ENCODE results near the gene FASTK.

Gene FASTK

DNA sequence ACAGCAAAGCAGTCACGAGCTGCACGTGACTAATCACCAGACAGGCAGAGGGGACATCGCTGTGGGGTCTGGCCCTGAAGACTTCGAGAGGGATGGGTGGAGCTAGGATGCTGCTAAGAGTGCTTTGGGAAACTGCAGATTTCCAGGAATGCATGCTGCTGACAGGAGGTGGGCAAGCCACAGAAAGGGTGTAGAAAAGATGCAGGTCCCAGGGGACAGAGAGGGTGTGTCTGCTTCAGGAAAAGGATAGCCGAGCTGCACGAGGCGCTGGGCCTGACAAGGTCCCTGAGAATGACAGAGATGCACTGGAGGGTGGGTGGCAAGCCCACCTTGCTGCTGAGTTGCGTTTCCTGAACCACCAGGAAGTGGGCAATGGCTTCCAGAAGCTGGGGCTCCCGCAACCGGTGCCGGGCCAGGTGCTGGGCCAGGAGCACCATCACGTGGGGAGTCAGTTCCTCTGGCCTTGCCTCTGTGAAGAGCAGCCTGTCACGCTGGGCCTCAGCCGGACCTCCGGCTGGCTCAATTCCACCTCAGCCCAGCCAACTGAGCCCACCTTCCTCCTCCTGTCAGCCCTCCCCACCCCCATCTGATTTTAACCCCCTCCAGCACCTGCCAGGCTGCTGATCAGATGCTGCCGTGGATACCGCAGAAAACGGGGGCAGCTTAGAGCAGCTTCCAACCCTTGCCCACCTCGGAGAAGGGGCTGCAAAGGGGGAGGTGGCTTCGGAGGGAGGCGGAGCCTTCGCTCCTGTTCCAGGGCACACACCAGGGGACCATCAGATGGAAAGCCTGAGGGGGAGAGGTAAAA lies 2.2 kb downstream of the FASTK start:
- CTCF ChIA-PET = interaction anchor here (1.2 to 1.6 kb wide), 3 partner anchors 13 to 33 kb away, joined by 3 to 4 read pairs (median 4); no protein-coding TSS in a partner anchor
- Mint-ChIP-seq H3K27ac (no peak overlapping the region), H3K27me3 (peaks cover 1% of the 10 kb centered on the region), H3K9me3 (no peaks in the 10 kb centered on the region), H3K36me3 (peaks cover 30% of the 10 kb centered on the region), H3K4me3 (peak overlapping the region; percentile 91), H3K4me1 (peaks cover 35% of the 10 kb centered on the region)
- DNase-seq = no peak

DNA sequence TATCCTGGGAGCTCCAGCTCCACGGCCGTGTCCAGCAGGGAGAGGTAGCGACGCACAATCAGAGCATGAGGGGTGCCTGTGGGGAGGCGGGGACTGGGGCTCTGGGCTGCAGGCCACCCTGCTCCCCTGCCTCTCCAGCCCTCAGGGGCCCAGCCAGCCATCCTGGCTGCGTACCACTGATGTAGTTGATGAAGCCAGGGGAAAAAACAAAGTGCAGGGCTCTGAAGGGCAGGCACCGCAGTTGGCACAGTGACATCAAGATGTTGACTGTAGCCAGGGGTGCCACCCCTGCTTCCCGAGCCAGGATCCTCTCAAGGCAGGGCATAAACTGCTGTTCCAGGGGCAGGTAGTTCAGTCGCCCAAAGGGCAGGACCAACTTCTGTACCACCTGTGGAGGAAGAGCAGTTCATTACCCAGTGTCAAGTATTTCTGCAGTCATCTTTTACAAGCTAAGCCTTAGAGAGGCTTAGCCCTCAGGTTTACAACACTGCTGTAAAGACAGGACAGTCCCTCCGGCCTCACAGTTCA lies 2.8 kb downstream of the FASTK start:
- CTCF ChIA-PET = interaction anchor here (1.2 to 1.6 kb wide), 3 partner anchors 14 to 34 kb away, joined by 3 to 4 read pairs (median 4); no protein-coding TSS in a partner anchor
- Mint-ChIP-seq H3K9me3 (no peaks in the 10 kb centered on the region), H3K27ac (no peak overlapping the region), H3K4me1 (peaks cover 33% of the 10 kb centered on the region), H3K27me3 (no peaks in the 10 kb centered on the region), H3K36me3 (peaks cover 29% of the 10 kb centered on the region), H3K4me3 (peak overlapping the region; percentile 54)
- no peak for DNase-seq

DNA sequence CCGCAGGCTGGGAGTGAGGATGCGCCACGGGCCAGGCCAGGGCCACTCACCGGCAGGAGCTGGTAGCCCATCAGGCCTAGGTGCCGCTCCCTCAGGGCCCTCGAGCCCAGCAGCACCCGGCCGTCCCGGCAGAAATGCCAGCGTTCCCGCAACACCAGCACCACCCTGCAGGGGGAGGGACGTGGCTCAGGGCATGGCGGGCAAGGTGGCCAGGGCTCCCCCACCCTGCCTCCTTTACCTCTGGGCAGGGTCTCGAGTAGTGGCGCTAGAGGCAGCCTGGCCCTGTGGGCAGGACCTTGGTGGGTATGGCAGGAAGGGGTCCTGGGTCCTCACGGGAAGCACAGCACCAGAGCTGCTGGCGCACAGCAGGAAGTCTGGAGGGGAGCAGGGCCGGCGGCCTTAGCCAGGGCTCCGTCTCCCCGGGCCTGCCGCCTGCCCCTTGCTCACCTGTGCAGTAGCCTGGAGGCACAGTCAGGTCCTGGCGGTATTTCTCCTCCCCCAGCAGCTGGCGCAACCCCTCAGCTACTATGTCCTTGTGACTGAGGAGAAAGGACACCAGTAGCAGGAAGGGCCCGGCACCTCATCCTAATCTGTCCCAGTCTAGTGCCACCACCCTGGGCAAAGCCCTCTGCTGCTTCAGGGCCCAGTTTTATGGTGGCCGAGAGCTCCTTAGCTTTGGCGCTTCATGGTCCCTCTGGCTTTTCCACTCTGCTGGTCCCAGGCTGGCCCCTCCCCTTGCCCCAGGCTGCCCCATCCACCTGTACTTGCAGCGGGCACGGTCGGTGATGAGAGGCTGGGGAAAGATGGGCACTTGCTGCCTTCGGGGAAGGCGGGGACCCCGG lies 3.5 kb downstream of the FASTK start:
- Mint-ChIP-seq H3K27me3 (no peaks in the 10 kb centered on the region), H3K9me3 (no peaks in the 10 kb centered on the region), H3K27ac (no peak overlapping the region), H3K4me3 (no peak overlapping the region), H3K4me1 (peaks cover 27% of the 10 kb centered on the region), H3K36me3 (peaks cover 29% of the 10 kb centered on the region)
- no peak for DNase-seq
- CTCF ChIA-PET = interaction anchor here (1.1 to 1.6 kb wide), 6 partner anchors 14 to 115 kb away, joined by 3 to 4 read pairs (median 4); no protein-coding TSS in a partner anchor

DNA sequence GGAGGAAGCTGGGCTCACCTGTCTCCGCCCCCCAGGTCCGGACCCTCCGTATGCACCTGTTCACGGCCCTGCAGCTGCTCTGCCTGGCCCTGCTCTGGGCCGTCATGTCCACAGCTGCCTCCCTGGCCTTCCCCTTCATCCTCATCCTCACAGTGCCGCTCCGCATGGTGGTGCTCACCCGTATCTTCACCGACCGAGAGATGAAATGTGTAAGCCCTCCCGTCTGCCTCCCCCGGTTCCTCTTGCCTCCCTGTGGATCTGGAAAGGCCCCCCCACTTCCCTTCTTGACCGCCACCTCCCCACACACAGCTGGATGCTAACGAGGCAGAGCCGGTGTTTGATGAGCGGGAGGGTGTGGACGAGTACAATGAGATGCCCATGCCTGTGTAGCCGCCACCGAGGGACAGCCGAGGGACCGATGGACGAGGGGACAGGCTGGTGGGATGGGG lies 4.6 kb downstream of the FASTK start:
- Mint-ChIP-seq H3K27me3 (no peaks in the 10 kb centered on the region), H3K4me3 (no peak overlapping the region), H3K4me1 (peaks cover 20% of the 10 kb centered on the region), H3K27ac (no peak overlapping the region), H3K9me3 (no peaks in the 10 kb centered on the region), H3K36me3 (peaks cover 31% of the 10 kb centered on the region)
- CTCF ChIA-PET = interaction anchor here (1.1 to 1.2 kb wide), 3 partner anchors 13 to 114 kb away, joined by 3 to 4 read pairs (median 3); no protein-coding TSS in a partner anchor
- DNase-seq = no peak

DNA sequence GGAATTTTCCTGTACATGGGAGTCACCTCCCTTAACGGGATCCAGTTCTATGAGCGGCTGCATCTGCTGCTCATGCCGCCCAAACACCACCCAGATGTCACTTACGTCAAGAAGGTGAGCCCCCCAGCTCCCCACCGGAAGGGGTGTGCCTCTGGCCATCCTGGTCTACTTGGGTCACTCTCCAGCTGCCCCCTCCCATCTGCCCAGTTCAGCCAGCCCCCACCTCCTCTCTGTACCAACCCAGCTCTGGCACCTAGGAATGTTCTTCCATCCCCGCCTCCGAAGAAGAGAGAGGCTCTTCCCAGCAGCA lies 5.0 kb downstream of the FASTK start:
- Mint-ChIP-seq H3K36me3 (peaks cover 32% of the 10 kb centered on the region), H3K27me3 (no peaks in the 10 kb centered on the region), H3K9me3 (no peaks in the 10 kb centered on the region), H3K4me3 (no peak overlapping the region), H3K4me1 (peaks cover 20% of the 10 kb centered on the region), H3K27ac (no peak overlapping the region)
- CTCF ChIA-PET = no interaction called here
- DNase-seq = no peak

DNA sequence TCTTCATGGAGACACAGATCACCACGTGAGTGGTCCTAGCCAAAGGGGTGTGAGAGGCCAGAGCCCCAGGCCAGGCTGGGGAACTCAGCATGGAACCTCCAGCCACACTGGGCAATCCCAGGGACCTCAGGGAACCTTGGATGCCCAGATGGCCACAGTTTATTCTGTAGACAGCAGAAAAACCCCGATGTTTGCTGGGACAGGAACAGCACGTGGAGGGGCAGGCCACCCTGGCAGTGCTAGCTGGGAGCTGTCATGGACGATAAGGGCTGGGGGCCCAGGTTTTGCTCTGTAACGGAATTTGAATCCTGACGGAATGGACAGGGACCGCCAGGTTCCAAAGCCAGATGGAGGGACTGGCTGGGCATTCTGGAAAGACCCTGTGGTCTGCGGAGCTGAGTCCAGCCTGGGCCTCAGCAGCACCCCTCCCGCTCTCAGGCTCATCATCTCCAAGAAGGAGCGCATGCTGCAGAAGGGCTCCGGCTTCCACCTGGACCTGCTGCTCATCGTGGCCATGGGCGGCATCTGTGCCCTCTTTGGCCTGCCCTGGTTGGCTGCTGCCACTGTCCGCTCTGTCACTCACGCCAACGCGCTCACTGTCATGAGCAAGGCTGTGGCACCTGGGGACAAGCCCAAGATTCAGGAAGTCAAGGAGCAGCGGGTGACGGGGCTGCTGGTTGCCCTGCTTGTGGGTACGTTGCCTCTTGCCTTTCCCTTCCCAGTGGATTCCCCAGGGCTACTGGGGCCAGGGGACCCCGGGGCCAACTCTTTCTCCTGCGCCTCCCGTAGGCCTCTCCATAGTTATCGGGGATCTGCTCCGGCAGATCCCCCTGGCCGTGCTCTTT lies 5.6 kb downstream of the FASTK start:
- no peaks in the 10 kb centered on the region for H3K9me3 Mint-ChIP-seq
- no peaks in the 10 kb centered on the region for H3K27me3 Mint-ChIP-seq
- no peak overlapping the region for H3K27ac Mint-ChIP-seq
- CTCF ChIA-PET = no interaction called here
- H3K4me3 Mint-ChIP-seq = no peak overlapping the region
- H3K4me1 Mint-ChIP-seq = peaks cover 20% of the 10 kb centered on the region
- DNase-seq = no peak
- peaks cover 31% of the 10 kb centered on the region for H3K36me3 Mint-ChIP-seq

DNA sequence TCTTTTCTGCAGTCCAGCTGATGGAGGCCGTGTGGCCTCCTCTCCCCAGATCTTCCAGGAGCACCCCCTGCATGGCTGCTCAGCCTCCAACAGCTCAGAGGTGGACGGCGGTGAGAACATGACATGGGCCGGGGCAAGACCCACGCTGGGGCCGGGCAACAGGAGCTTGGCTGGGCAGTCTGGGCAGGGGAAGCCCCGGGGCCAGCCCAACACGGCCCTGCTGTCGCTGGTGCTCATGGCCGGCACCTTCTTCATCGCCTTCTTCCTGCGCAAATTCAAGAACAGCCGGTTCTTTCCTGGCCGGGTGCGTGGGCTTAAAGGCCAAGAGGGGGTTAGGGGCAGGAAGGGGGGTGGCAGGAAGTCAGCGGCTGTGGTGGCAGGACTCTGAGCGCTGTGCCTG lies 6.6 kb downstream of the FASTK start:
- Mint-ChIP-seq H3K27ac (no peak overlapping the region), H3K9me3 (no peaks in the 10 kb centered on the region), H3K4me1 (peaks cover 9% of the 10 kb centered on the region), H3K27me3 (no peaks in the 10 kb centered on the region), H3K36me3 (peaks cover 33% of the 10 kb centered on the region), H3K4me3 (no peak overlapping the region)
- CTCF ChIA-PET = no interaction called here
- no peak for DNase-seq

DNA sequence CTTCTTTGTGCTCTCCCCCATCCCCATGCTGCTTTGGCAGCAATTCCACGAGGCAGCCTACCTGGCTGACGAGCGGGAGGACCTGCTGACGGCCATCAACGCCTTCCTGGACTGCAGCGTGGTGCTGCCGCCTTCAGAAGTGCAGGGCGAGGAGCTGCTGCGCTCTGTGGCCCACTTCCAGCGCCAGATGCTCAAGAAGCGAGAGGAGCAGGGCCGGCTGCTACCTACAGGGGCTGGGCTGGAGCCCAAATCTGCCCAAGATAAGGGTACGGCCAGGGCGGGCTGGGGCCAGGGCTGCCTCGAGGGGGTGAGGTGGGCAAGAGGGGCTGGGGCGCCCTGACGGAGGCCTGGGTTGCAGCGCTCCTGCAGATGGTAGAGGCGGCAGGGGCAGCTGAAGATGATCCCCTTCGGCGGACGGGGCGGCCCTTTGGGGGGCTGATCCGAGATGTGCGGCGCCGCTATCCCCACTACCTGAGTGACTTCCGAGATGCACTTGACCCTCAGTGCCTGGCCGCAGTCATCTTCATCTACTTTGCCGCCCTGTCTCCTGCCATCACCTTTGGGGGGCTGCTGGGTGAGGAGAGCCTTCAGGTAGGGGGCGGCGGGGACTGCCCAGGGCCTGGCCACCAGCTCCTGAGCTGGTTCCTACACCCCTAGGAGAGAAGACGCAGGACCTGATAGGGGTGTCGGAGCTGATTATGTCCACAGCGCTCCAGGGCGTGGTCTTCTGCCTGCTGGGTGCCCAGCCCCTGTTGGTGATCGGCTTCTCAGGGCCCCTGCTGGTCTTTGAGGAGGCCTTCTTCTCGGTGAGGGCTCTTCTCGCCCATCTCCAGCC lies 9.4 kb downstream of the FASTK start:
- Mint-ChIP-seq H3K27me3 (no peaks in the 10 kb centered on the region), H3K4me1 (no peaks in the 10 kb centered on the region), H3K36me3 (peaks cover 34% of the 10 kb centered on the region), H3K27ac (no peak overlapping the region), H3K9me3 (no peaks in the 10 kb centered on the region), H3K4me3 (no peak overlapping the region)
- CTCF ChIA-PET = no interaction called here
- DNase-seq = no peak

DNA sequence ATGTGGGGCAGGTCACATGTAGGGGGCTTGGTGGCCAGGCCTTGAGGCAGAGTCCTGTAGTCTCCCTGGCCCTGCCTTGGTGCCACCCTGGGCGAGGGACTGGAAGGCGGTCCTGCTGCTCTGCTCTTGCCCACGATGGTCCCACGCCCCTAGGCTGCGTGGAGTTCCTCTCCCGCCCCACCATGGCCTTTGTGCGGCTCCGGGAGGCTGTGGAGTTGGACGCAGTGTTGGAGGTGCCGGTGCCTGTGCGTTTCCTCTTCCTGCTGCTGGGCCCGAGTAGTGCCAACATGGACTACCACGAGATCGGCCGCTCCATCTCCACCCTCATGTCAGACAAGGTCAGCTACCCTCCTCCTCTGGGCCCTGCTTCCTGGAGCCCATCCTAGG lies 10.0 kb downstream of the FASTK start:
- H3K36me3 Mint-ChIP-seq = peaks cover 31% of the 10 kb centered on the region
- H3K4me1 Mint-ChIP-seq = no peaks in the 10 kb centered on the region
- no peak for DNase-seq
- H3K27ac Mint-ChIP-seq = no peak overlapping the region
- no peaks in the 10 kb centered on the region for H3K9me3 Mint-ChIP-seq
- CTCF ChIA-PET = no interaction called here
- H3K27me3 Mint-ChIP-seq = no peaks in the 10 kb centered on the region
- H3K4me3 Mint-ChIP-seq = no peak overlapping the region

DNA sequence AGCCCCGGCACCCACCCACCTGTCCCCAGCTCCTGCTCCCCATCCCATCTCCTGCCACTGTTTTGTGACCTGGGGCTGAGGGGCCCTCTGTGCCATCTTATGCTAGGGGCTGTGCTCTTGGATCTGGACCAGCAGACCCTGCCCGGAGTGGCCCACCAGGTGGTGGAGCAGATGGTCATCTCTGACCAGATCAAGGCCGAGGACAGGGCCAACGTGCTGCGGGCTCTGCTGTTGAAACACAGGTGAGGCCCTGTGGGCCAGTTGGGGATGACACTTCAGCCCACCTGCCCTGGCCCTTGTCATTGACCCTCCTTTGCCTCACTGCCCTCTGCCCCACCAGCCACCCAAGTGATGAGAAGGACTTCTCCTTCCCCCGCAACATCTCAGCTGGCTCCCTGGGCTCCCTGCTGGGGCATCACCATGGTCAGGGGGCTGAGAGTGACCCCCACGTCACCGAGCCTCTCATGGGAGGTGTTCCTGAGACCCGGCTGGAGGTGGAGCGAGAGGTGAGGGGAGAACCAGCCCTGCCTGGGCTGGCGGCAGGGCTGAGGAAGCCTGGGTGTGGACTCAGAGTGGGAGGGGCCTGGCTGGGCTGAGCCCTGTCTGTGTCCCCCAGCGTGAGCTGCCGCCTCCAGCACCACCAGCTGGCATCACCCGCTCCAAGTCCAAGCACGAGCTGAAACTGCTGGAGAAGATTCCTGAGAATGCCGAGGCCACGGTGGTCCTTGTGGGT lies 10.6 kb downstream of the FASTK start:
- no peak for DNase-seq
- no peaks in the 10 kb centered on the region for H3K4me1 Mint-ChIP-seq
- peaks cover 28% of the 10 kb centered on the region for H3K36me3 Mint-ChIP-seq
- H3K27ac Mint-ChIP-seq = no peak overlapping the region
- no peak overlapping the region for H3K4me3 Mint-ChIP-seq
- H3K9me3 Mint-ChIP-seq = no peaks in the 10 kb centered on the region
- CTCF ChIA-PET = no interaction called here
- H3K27me3 Mint-ChIP-seq = no peaks in the 10 kb centered on the region

DNA sequence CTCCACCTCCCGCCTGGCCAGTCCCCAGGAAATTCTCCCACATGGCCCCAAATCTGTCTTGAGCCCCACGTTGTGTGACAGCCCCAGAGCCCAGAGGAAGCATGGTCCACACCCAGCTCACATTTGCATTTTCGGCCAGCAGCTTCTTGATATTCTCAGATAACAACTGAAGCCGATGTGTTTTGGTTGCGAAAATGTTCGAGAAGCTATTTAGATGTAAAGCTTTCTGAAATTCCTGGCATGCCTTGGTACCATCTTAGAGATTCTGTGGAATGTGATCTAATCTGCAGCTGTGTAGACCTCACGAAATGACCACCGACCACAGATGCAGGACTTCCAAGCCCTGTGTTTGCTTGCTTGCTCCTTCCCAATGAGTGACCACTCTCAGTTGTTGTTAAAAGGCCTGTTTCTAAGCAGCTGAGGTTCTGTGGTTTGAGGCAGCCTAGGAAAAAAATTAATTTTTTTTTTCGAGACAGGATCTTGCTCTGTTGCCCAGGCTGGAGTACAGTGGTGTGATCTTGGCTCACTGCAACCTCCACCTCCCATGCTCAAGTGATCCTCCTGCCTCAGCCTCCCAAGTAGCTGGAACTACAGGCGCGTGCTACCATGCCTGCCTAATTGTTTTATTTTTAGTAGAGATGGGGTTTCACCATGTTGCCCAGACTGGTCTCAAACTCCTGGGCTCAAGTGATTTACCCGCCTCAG lies 12.4 kb downstream of the FASTK start:
- no peaks in the 10 kb centered on the region for H3K27me3 Mint-ChIP-seq
- H3K4me3 Mint-ChIP-seq = no peak overlapping the region
- H3K4me1 Mint-ChIP-seq = no peaks in the 10 kb centered on the region
- H3K36me3 Mint-ChIP-seq = peaks cover 30% of the 10 kb centered on the region
- CTCF ChIA-PET = interaction anchor here (0.7 to 1.6 kb wide), 3 partner anchors 15 to 50 kb away, joined by 3 to 5 read pairs (median 3); partner anchors contain the start of gene TMUB1
- DNase-seq = no peak
- H3K9me3 Mint-ChIP-seq = no peaks in the 10 kb centered on the region
- H3K27ac Mint-ChIP-seq = no peak overlapping the region

DNA sequence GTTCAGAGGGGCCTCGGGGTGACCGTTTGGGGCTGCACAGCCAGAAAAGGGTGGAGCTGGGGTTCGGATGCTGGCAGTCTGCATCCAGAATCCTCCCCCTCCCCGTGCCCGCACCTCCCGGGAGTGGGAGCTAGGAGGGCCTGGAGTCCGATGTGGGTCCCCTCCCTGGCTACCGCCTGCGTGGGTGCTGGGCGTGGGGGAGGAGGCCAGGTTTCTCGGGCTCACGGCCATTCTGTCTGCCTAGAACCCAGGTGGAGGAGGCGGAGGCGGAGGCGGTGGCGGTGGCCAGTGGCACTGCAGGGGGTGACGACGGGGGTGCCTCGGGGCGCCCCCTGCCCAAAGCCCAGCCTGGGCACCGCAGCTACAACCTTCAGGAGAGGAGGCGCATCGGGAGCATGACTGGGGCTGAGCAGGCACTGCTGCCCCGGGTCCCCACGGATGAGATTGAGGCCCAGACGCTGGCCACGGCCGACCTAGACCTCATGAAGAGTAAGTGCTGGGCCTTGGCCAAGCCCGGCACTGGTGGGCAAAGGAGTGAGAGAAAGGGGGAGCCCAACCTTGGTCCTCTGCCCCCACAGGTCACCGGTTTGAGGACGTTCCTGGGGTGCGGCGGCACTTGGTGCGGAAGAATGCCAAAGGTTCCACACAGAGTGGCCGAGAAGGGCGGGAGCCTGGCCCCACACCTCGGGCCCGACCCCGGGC lies 14.2 kb downstream of the FASTK start:
- CTCF ChIA-PET = no interaction called here

More for the DNA sequence above, 14.2 kb downstream of the FASTK start:
- peaks cover 6% of the 10 kb centered on the region for H3K4me1 Mint-ChIP-seq
- no peaks in the 10 kb centered on the region for H3K27me3 Mint-ChIP-seq
- DNase-seq = no peak
- H3K36me3 Mint-ChIP-seq = peaks cover 26% of the 10 kb centered on the region
- H3K9me3 Mint-ChIP-seq = no peaks in the 10 kb centered on the region
- H3K27ac Mint-ChIP-seq = no peak overlapping the region
- H3K4me3 Mint-ChIP-seq = no peak overlapping the region

Measured in activated naive CD4-positive, alpha-beta T cell treated with anti-CD3 and anti-CD28 coated beads, Interleukin-2, amount 10 ng/mL, durations not matched to agents 7 days and 5 days (primary cell).